NCI-H345 (cell line): Measurements from ENCODE around the gene ARHGEF6.
A peak's percentile ranks its signal among the peaks of the same experiment; 100 is the strongest.
"Not testable (repeated sequence)": the region's sequence is repeated elsewhere in the genome, so short reads cannot be mapped to it uniquely, and the experiment has no call there.

Experiments used
- DNase-seq: peaks from one replicate; lab custom pipeline; 2025; lab: John Stamatoyannopoulos, UW

The ARHGEF6 gene, protein sequence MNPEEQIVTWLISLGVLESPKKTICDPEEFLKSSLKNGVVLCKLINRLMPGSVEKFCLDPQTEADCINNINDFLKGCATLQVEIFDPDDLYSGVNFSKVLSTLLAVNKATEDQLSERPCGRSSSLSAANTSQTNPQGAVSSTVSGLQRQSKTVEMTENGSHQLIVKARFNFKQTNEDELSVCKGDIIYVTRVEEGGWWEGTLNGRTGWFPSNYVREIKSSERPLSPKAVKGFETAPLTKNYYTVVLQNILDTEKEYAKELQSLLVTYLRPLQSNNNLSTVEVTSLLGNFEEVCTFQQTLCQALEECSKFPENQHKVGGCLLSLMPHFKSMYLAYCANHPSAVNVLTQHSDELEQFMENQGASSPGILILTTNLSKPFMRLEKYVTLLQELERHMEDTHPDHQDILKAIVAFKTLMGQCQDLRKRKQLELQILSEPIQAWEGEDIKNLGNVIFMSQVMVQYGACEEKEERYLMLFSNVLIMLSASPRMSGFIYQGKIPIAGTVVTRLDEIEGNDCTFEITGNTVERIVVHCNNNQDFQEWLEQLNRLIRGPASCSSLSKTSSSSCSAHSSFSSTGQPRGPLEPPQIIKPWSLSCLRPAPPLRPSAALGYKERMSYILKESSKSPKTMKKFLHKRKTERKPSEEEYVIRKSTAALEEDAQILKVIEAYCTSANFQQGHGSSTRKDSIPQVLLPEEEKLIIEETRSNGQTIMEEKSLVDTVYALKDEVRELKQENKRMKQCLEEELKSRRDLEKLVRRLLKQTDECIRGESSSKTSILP

DNA sequence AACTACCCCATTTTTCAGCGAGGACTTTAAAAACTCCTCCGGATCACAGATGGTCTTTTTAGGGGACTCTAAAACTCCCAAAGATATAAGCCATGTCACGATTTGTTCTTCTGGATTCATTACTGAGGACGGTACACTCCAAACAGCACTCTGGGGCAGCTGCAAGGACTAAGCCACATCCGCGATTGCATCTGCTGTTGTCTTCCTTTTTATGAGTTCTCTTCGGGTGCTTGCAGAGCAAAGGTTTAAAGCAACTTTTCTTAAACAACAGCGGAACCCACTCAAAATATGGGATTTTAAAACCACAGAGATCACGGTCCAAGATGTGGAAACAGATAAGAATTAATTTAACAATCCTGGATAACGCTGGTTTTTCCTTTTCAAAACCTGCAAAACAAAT, at the start of gene ARHGEF6:
ARHGEF6 (minus strand) TSS at position 170 of the 400 bp plus-strand sequence; CDS start at position 120, 50 bp downstream.
- no peak for DNase-seq

DNA sequence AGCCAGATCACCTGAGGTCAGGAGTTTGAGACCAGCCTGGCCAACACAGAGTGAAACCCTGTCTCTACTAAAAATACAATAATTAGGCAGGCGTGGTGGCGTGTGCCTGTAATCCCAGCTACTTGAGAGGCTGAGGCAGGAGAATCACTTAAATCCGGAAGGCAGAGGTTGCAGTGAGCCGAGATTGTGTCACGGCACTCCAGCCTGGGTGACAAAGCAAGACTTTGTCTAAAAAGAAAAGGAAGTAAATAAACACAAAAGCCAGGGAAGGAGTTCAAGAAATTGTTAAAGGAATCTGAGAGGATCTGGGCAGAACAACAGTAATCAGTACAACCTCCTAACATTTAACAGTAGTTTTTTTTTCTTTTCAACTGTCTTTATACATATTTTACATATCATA, 48.7 kb upstream of the ARHGEF6 start:
- no peak for DNase-seq

DNA sequence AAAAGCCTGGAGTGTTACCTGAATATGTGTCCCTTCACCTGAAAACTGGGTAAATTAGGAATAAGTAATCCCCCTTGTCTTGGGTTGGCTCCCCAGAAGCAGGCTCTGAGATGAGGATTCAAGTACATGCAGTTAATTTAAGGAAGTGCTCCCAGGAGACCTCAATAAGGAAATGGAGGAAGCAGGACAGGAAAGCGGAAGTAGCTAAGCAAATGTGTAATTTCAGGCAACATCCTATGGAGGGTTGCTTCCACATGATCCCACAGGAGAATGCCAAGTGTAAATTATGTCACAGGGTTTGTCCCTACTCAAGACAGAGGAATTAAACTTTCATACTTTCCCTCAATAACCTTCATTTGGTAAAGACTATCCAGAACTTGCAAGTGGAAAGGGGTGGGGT, 48.1 kb upstream of the ARHGEF6 start:
- DNase-seq = no peak

DNA sequence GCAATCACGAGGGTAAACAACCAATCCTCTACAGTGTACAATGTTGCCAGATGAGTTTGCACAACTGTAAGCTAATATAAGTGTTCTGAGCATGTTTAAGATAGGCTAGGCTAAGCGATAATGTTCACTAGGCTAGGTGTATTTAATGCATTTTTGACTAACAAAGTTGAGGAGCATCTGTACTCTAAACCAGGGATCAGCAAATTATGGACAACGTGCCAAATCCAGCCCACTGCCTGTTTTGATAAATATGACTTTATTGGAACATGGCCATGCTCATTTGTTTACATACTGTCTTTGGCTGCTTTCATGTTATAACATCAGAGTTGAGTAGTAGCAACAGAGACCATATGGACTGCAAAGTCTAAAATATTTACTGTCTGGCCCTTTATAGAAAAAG, 46.3 kb upstream of the ARHGEF6 start:
- peak; percentile 65 for DNase-seq

DNA sequence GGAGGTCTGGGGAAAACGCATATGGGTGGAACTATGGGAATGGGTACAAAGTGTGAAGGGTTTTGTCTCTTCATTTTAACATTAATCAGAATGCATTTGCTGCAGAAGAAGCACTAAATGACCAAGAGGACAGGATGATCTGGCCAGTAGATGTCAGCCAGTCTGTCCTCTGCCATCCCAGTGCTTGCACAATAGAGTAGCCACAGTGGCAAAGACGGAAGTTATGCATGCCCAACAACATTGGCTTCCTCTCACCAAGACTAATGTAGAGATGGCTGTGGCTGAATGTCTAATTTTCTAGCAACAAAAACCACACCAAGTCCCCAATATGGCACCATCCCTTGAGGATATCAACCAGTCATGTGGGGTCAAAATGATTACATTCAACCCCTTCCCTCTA, 45.0 kb upstream of the ARHGEF6 start:
- no peak for DNase-seq

DNA sequence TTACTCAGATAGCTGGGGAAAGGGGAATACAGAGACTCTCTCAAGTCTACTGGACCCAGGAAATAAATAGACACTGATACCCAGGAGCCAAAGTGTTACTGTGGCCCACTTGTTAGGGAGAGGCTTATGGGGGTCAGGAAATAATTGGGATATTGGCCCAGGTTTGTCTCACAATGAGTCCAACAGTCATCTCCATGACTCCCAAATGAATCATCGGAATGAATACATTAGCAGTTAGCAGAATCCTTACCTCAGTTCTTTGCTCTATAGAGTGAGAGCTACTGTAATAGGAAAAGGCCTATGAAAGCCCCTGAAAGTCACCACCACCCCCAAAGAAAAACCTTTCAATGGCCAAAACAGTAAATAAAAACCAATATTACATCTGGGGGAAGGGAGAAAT, 42.4 kb upstream of the ARHGEF6 start:
- DNase-seq = no peak

DNA sequence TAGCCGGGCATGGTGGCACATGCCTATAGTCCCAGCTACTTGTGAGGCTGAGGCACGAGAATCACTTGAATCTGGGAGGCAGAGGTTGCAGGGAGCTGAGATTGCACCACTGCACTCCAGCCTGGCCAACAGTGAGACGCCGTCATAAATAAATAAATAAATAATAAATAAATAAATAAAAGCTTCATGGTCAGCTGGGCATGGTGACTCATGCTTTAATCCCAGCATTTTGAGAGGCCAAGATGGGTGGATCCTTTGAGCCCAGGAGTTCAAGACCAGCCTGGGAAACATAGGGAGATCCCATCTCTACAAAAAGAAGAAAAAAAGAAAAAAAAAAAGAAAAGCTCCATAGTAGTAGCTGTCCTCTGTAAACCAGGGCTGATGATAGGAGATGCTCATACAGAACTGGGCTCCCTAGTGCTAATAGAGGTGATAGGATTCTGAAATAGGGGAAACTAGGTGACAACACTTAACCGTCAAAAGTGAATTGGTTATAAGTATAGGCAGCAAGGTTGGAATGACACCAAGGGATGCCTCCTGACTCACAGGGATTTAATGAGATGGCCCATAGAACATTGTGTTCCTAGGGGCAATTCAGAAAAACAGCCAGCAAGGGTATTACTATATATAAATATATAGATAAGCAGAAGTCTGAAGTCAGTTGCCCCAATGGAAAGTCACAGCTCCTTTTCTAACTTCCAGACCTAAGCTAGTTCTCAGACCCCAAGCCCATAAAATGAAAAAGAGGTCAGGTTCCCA, 41.8 kb upstream of the ARHGEF6 start:
- DNase-seq = no peak

DNA sequence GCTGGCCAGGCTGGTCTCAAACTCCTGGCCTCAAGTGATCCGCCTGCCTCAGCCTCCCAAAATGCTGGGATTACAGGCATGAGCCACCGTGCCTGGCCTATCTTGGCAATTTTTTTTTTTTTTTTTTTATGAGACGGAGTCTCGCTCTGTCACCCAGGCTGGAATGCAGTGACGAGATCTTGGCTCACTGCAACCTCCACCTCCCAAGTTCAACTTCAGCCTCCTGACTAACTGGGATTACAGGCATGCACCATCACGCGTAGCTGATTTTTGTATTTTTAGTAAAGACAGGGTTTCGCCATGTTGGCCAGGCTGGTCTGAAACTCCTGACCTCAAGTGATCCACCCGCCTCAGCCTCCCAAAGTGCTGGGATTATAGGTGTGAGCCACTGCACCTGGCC, 39.0 kb upstream of the ARHGEF6 start:
- not testable (repeated sequence) for DNase-seq

DNA sequence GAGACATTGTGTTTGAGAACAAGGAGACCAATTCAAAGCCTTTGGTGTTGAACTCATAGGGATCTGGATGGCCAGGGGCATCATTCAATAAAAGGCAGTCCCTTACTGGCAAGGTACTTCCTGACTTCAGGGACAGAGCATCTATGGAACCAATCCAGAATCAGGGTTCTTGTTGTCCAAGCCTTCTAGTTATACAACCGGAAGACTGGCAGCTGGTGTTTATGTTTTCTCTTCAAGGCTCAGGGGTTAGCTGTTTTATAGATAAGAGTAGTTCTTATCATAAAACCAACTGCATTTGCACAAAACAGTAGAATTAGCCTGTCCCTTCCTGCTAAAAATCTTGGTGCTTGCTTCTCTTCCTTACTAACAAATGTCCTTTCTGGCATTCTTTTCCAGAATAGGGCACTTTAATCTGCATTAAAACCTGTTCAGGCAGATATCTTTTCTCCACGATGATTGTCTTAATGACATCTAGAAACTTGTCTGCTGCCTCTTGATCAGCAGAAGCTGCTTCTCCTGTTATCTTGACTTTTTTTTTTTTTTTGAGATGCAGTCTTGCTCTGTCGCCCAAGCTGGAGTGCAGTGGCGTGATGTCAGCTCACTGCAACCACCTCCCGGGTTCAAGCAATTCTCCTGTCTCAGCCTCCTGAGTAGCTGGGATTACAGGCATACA, 38.4 kb upstream of the ARHGEF6 start:
- DNase-seq = no peak

DNA sequence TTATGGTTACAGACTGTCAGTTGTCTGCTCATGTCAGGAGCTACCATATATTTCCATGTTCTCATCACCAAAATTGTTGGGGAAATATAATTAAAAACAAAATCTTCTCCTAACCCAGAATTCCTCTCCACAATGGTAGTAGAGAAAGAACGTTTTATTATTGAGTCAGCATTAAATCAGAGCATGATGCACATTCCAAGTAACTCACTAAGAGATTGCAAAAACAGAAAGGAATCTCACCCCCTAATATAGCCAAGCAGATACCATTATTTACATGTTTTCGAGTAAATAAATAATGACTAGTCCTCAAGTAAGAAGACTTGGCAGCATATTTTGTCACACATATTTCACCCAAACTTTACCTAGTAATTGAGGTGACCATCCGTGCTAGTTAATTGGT, 36.2 kb upstream of the ARHGEF6 start:
- DNase-seq = no peak

DNA sequence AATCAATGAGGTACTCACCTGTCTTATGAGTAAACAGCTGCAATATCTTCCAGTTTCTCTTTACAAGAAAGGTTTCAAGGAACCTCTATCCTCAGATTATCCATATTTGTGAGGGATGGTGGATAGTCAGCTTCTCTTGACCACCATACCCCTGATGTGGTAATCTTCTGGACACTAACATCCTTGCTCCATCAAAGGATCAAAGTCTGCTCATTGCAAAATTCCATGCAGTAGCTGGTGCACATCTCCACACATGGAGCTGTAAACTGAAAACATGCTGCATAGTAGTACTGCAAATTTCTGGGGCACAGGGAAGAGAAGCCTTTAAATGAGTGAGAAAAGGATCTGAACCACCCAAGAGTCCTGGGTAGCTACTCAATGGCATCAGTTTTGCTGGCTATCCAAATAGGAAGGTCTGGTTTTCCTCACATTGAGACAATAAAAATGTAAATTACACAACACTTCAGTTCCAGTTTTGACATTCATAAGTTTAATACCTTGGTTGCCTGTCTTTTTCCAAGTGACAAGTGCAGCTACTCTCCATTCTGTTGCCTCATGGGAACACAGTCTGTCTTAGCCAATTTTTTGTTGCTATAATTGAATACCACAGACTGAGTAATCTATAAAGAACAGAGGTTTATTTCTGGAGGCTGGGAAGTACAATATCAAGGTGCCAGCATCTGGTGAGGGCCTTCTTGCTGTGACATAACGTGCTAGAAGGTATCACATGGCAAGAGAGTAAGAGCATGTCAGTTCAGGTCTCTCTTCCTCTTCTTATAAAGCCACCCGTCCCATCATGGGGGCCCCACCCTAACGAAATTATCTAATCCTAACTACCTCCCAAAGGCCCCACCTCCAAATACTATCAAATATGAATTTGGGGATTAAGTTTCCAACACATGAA, 34.4 kb upstream of the ARHGEF6 start:
- no peak for DNase-seq

DNA sequence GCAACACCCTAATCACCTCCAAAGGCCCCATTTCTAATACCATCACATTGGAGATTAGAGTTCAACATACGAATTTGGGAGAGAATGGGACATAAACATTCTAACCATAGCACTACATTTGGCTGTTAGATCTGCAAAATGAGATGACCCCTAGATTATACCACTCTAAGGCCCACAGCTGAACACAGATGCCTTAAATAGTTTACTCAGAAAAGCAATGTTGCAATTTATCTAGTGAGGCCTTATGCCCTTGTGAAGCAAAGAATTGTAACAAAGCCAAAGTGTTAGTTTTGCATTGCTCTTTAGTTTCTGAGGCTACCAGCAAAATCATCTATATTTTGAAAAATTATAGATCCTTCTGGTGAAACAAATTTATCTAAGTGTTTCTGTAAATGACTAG, 31.6 kb upstream of the ARHGEF6 start:
- no peak for DNase-seq

DNA sequence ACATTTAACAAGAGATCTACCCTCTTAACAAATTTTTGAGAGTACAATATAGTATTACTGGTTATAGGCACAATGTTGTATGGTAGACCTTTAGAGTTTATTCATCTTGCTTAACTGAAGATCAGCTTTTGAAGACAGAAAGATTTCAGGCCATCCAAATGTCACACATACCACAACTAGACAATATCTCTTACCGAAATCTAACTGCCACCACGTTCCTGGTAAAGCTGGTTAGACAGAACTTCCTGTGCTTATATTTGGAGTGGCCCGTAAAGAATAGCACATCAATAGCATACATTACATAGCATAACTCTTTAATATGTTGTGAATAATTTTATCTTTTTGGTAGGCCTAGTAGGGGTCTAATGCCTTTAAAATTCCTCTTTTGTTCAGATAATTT, 29.8 kb upstream of the ARHGEF6 start:
- DNase-seq = no peak

DNA sequence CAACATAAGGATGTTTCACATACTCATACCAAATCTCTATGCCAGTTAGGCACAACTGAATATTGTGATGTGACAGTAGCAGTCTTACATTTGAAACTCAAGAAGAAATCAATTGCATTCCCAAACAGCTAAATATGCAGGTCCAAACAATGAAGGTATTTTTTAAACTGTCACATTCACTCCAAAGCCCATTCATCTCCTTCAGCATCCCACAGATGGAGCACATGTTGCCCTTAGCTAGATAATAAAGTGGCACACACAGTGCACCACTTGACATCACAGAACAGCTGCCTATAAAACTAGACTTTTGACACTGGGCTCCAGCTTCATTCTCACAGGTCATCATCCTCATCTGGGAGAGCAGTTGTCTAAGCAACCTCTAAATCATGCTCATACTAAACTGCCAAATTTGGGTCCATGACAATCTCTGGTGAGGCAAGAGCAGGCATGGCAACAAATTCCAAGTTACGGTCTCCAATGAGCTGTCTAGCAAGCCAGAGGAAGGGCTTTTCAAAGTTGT, 26.2 kb upstream of the ARHGEF6 start:
- DNase-seq = no peak

DNA sequence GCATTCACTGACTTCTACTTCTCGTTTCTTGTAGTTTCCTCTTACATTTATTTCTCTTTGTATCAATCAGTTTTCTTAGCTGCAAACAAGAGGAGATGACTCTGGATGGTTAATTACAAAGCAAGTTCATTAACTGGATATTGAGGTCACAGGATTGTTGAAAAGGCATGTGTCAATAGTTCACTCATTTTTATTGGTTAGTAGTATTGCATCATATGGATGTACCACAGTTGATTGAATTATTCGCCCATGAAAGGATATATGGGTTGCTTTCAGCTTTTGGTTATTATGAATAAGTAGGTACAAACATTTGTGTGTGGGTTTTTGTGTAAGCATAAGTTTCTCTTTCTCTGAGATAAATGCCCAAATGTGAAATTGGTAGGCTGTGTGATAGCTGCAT, 21.8 kb upstream of the ARHGEF6 start:
- no peak for DNase-seq

DNA sequence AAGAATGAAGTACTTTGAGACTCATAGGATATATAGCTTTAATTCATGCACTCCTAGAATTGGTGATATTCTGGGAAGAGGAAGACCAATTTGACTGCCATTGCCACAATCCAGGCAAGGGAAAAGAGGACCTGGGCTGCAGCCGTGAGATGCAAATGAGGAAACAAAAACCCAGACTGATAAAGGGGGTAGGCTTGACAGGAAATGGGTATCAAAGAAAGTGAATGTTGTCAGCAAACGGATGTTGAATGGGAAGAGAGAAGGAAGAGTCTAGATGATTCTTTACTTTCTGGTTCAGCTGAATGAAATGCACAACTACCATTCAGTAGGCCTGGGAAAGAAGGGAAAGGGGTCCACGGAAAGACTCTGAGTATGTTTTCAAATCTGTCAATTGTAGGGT, 17.1 kb upstream of the ARHGEF6 start:
- DNase-seq = no peak

DNA sequence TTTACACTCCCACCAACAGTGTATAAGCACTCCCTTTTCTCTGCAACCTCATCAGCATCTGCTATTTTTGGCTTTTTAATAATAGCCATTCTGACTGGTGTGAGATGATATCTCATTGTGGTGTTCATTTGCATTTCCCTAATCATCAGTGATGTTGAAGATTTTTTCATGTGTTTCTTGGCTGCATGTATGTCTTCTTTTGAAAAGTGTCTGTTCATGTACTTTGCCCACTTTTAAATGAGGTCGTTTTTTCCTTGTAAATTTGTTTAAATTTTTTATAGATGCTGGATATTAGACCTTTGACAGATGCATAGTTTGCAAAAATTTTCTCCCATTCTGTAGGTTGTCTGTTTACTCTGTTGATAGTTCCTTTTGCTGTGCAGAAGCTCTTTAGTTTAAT, 14.4 kb upstream of the ARHGEF6 start:
- not testable (repeated sequence) for DNase-seq

DNA sequence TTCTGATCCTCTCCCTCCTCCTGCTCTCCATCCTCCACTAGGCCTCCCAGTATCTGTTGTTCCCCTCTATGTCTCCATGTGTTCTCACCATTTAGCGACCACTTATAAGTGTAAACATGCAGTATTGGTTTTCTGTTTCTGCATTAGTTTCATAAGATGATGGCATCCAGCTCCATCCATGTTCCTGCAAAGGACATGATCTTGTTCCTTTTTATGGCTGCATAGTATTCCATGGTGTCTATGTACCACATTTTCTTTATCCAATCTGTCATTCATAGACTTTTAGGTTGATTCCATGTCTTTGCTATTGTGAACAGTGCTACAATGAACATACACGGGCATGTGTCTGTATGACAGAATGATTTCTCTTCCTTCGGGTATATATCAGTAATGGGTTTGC, 13.9 kb upstream of the ARHGEF6 start:
- DNase-seq = not testable (repeated sequence)

DNA sequence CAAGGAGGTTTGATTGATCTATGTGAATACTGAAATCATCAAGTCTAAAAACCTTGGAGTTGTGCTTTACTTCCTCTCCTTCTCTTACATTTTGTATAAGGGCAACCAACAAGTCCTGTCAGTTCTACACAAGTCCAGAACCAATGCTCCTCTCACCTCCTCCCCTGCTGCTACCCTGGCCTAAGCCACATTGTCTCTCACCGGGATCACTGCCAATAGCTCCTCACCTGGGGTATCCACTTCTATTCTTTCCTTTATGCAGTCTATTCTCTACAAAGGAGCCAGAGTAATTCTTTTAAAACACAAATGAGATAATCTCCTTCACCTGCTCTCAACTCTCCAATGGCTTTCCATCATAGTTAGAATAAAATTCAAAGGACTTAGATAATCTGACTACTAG, 13.3 kb upstream of the ARHGEF6 start:
- peak; percentile 74 for DNase-seq

DNA sequence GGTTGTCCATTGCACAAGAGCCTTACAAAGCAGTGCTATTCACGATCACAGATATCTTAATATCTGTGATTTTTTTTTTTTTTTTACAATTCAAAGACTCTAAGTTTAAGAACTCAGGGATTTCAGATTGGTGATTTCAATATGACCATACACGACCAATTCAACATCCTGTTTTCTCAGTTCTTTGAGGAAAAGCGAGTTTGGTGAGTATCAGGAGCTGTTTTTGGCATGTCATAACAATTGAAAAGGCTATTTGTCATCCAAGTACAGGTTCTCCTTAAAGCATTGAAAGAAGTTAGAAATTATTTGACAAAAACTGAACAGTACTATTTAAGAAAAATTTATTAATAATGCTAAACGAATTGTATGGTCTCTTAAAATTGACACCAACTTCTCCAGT, 9.1 kb upstream of the ARHGEF6 start:
- no peak for DNase-seq

DNA sequence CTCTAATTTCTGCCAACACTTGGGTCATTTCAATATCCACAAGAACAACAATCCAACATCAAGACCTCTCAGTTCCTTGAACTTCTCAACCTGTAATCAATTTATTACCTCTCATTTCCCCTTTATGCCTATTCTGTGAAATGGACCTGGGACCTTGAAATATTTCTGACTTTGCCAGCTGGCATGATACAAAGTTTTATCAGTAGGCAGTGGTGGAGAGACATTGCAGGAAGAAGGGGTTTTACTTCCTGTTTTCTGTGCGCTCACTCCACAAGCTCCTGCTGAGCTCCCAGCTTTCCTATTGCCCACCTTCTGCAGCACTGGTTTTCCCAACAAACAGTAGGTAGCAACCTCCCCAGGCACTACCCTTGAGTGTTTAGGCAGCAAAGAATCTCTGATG, 3.5 kb upstream of the ARHGEF6 start:
- DNase-seq = no peak
